SK-N-MC (cell line): ENCODE results near the gene HMGN1.

Experiments used
- EZH2 ChIP-seq: fragments of 200-600 bp; sonication (generic); IDR thresholded peaks from one replicate; pipeline ENCODE4 v1.6.1; 2017; ENCODE audit warnings: antibody characterized with exemption
- POLR2AphosphoS5 ChIP-seq: IDR thresholded peaks from 2 replicates; pipeline ENCODE4 v1.6.1; 2012; ENCODE audit warnings: mild to moderate bottlenecking, low read depth, low read length, borderline replicate concordance

DNA sequence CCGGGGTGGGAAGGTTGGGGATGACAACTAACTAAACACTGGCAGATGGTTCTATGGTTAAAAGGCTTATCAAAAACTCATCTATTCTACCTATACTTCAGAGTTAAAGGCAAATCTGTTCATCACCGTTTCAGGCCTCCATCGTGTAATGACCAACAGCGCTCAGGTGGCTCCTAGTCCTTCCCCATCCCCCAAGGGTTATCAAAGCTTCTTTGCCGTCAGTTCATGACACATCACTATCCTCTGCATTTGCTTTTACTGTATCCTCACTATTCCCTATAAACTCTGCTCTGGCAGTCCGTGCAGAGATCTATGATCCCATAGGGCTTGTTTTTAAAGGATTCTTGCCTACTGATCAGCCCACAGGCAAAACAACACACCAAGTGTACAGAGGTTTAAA lies 8.2 kb downstream of the HMGN1 start:
- TF ChIP-seq EZH2 (no peak), POLR2AphosphoS5 (no peak)
